PFSK-1 (cell line): ENCODE results near the gene HM13.

Experiments
- FOXP2 ChIP-seq: optimal IDR thresholded peaks from 2 replicates; pipeline ENCODE3; 2011; ENCODE audit warnings: borderline replicate concordance, control low read depth, inconsistent platforms; ENCODE audit not compliant: insufficient read depth; ENCODE audit errors: extremely low read length, extremely low read depth
- POLR2AphosphoS5 ChIP-seq: IDR thresholded peaks from 2 replicates; pipeline ENCODE4 v1.6.1; 2012; ENCODE audit warnings: low read depth, mild to moderate bottlenecking, control low read depth, low read length, moderate library complexity
- TAF1 ChIP-seq: IDR thresholded peaks from 2 replicates; pipeline ENCODE4 v1.6.1; 2012; ENCODE audit warnings: low read length, control low read depth, borderline replicate concordance; ENCODE audit not compliant: insufficient read depth
- TF ChIP-seq, protein P1 (sequence below), 2 experiments: IDR thresholded peaks; 2 replicates each; pipeline versions ENCODE4 v1.6.1 to v1.8.0; 2011 to 2012; ENCODE audit warnings: low read depth in 2 of 2, low read length in 2 of 2, control low read depth in 1 of 2, inconsistent platforms in 1 of 2, mild to moderate bottlenecking in 1 of 2, moderate library complexity in 1 of 2; ENCODE audit not compliant: insufficient read depth in 1 of 2

DNA sequence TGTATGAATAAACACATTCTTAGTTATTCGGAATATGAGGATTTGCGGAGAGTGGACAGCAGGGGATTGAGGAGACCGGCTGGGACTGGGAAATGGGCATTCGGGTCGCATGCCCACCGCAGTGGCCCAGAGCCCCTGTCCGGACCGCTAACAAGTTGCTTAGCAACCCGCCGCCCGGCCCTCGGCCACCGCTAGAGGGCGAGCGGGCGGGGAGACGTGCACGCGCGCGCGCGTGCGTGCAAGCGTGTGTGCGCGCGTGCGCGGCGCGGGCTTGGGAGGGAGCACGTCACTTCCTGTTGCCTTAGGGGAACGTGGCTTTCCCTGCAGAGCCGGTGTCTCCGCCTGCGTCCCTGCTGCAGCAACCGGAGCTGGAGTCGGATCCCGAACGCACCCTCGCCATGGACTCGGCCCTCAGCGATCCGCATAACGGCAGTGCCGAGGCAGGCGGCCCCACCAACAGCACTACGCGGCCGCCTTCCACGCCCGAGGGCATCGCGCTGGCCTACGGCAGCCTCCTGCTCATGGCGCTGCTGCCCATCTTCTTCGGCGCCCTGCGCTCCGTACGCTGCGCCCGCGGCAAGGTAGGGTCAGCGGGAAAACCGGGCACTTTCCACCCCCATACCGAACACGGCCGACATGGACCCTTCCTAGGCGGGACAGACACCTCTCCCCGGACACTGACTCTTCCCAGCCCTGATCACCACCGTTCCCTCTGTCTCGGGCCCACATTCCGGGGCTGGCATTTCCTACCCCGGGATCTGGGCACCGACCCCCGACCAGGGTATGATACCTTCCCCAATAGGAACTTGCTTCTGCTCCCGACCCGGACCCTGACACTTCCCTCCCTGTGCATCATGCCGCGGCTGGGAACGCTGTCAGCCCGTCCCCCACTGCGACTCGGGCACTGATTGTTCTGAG lies at the start of gene HM13:
- TF ChIP-seq TAF1 (peak; percentile 82; the same call in 1 of the 2 replicates), FOXP2 (peak; percentile 97), POLR2AphosphoS5 (peak; percentile 88)
- TF ChIP-seq, protein P1, sequence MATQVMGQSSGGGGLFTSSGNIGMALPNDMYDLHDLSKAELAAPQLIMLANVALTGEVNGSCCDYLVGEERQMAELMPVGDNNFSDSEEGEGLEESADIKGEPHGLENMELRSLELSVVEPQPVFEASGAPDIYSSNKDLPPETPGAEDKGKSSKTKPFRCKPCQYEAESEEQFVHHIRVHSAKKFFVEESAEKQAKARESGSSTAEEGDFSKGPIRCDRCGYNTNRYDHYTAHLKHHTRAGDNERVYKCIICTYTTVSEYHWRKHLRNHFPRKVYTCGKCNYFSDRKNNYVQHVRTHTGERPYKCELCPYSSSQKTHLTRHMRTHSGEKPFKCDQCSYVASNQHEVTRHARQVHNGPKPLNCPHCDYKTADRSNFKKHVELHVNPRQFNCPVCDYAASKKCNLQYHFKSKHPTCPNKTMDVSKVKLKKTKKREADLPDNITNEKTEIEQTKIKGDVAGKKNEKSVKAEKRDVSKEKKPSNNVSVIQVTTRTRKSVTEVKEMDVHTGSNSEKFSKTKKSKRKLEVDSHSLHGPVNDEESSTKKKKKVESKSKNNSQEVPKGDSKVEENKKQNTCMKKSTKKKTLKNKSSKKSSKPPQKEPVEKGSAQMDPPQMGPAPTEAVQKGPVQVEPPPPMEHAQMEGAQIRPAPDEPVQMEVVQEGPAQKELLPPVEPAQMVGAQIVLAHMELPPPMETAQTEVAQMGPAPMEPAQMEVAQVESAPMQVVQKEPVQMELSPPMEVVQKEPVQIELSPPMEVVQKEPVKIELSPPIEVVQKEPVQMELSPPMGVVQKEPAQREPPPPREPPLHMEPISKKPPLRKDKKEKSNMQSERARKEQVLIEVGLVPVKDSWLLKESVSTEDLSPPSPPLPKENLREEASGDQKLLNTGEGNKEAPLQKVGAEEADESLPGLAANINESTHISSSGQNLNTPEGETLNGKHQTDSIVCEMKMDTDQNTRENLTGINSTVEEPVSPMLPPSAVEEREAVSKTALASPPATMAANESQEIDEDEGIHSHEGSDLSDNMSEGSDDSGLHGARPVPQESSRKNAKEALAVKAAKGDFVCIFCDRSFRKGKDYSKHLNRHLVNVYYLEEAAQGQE (IDR thresholded peaks at IDR 0.05; ENCODE audit: insufficient read depth in 1 of 2, low read depth in 2 of 2, low read length in 2 of 2), result no peak
